SK-N-SH treated with all-trans-retinoic acid at 6 μM for 48 hours (cell line): ENCODE measurements around the gene UST.

Source experiments
- ARNTL ChIP-seq: fragments of 450-650 bp; formaldehyde crosslinking; IDR thresholded peaks from 2 replicates; pipeline ENCODE4 v1.5.0; 2020; ENCODE audit warnings: low read depth, mild to moderate bottlenecking, moderate library complexity, borderline replicate concordance
- CREB5 ChIP-seq: fragments of 250-450 bp; sonication (Bioruptor Pico); IDR thresholded peaks from 2 replicates; pipeline ENCODE4 v1.5.1; 2020; ENCODE audit warnings: low read depth, mild to moderate bottlenecking, moderate library complexity
- CSDC2 ChIP-seq: fragments of 250-450 bp; sonication (Bioruptor Pico); IDR thresholded peaks from 2 replicates; pipeline ENCODE4 v1.5.0; 2020; ENCODE audit warnings: mild to moderate bottlenecking, moderate library complexity
- CSRNP3 ChIP-seq: fragments of 250-450 bp; sonication (Bioruptor Pico); IDR thresholded peaks from 2 replicates; pipeline ENCODE4 v1.5.1; 2021; ENCODE audit warnings: mild to moderate bottlenecking, moderate library complexity
- GLIS3 ChIP-seq: fragments of 250-450 bp; sonication (Bioruptor Pico); IDR thresholded peaks from 2 replicates; pipeline ENCODE4 v1.5.0; 2020; ENCODE audit warnings: mild to moderate bottlenecking, moderate library complexity
- ISL1 ChIP-seq: fragments of 250-450 bp; sonication (Bioruptor Pico); IDR thresholded peaks from 2 replicates; pipeline ENCODE4 v2.1.2; 2022; ENCODE audit warnings: mild to moderate bottlenecking, moderate library complexity
- OSR1 ChIP-seq: fragments of 250-450 bp; sonication (Bioruptor Pico); IDR thresholded peaks from 2 replicates; pipeline ENCODE4 v1.8.0; 2022; ENCODE audit warnings: moderate library complexity, mild to moderate bottlenecking, inconsistent platforms
- PATZ1 ChIP-seq: fragments of 250-450 bp; sonication (Bioruptor Pico); IDR thresholded peaks from 2 replicates; pipeline ENCODE4 v1.8.0; 2020; ENCODE audit warnings: mild to moderate bottlenecking, moderate library complexity, borderline replicate concordance
- SNAI2 ChIP-seq: fragments of 250-450 bp; sonication (Bioruptor Pico); IDR thresholded peaks from 2 replicates; pipeline ENCODE4 v1.5.0; 2020; ENCODE audit warnings: mild to moderate bottlenecking, moderate library complexity
- TOX ChIP-seq: fragments of 250-450 bp; sonication (Bioruptor Pico); IDR thresholded peaks from 2 replicates; pipeline ENCODE4 v1.8.0; 2021; ENCODE audit warnings: mild to moderate bottlenecking, moderate library complexity, borderline replicate concordance
- ZC3H10 ChIP-seq: fragments of 250-450 bp; sonication (Bioruptor Pico); IDR thresholded peaks from 2 replicates; pipeline ENCODE4 v1.5.1; 2021; ENCODE audit warnings: mild to moderate bottlenecking, moderate library complexity
- ZFP3 ChIP-seq: fragments of 250-450 bp; sonication (Bioruptor Pico); IDR thresholded peaks from 2 replicates; pipeline ENCODE4 v1.5.0; 2020; ENCODE audit warnings: mild to moderate bottlenecking, moderate library complexity
- ZFP30 ChIP-seq: fragments of 450-650 bp; formaldehyde crosslinking; IDR thresholded peaks from 2 replicates; pipeline ENCODE4 v1.5.0; 2022; ENCODE audit warnings: mild to moderate bottlenecking, moderate library complexity
- ZNF565 ChIP-seq: fragments of 450-650 bp; formaldehyde crosslinking; conservative IDR thresholded peaks from 2 replicates; pipeline ENCODE4 v1.5.0; 2020; ENCODE audit warnings: low read depth, mild to moderate bottlenecking, moderate library complexity

- TF ChIP-seq CSDC2 (no peak), PATZ1 (CRISPR knock-in tag) (no peak), ARNTL (CRISPR knock-in tag) (no peak), GLIS3 (CRISPR knock-in tag) (no peak), ZFP3 (CRISPR knock-in tag) (no peak), TOX (CRISPR knock-in tag) (no peak), CSRNP3 (CRISPR knock-in tag) (no peak), ZNF565 (CRISPR knock-in tag) (no peak), ISL1 (CRISPR knock-in tag) (no peak), CREB5 (CRISPR knock-in tag) (no peak), SNAI2 (CRISPR knock-in tag) (no peak), ZFP30 (CRISPR knock-in tag) (no peak), OSR1 (CRISPR knock-in tag) (no peak), ZC3H10 (CRISPR knock-in tag) (no peak)
These were observed 3.4 kb upstream of the UST start for GRCh38 chr6:148743476-148743875.
